C4-2B (cell line): Measurements from ENCODE around the gene TNPO2.

Experiments
- ZFX ChIP-seq: fragments of 450-650 bp; IDR thresholded peaks from 2 replicates; pipeline ENCODE4 v1.6.1; 2017
- TF ChIP-seq, protein P1 (sequence below): fragments of 450-650 bp; conservative IDR thresholded peaks from 2 replicates; pipeline ENCODE4 v1.5.1; 2017; ENCODE audit warnings: mild to moderate bottlenecking

DNA sequence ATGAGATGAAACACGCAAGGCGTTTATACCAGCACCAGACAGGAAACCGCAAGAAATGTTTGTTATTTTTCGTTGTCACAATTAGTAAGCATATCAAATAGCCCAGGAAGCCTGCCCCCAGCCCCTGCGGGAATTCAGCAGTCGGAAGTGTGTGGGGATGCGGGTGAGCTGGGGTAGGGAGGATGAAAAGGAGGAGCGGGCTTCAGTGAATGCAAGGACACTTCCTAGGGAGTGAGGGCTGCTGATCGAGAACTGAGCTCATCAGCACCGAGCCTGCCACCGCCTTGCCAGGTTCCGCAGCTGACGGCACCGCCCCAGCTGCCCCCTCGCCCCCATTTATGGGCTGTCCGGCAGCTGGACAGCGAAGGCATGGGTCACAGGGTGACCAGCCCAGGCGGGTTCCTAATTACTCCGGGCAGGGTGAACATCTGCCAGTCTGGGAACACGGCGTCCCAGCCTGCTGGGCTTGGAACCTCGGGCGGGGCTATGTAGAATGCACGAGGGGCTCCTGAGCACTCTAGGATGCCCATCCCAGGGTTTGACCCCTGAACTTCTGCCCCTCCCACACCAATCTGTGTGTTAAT is 26.3 kb upstream of the TNPO2 start:
- TF ChIP-seq, protein P1, sequence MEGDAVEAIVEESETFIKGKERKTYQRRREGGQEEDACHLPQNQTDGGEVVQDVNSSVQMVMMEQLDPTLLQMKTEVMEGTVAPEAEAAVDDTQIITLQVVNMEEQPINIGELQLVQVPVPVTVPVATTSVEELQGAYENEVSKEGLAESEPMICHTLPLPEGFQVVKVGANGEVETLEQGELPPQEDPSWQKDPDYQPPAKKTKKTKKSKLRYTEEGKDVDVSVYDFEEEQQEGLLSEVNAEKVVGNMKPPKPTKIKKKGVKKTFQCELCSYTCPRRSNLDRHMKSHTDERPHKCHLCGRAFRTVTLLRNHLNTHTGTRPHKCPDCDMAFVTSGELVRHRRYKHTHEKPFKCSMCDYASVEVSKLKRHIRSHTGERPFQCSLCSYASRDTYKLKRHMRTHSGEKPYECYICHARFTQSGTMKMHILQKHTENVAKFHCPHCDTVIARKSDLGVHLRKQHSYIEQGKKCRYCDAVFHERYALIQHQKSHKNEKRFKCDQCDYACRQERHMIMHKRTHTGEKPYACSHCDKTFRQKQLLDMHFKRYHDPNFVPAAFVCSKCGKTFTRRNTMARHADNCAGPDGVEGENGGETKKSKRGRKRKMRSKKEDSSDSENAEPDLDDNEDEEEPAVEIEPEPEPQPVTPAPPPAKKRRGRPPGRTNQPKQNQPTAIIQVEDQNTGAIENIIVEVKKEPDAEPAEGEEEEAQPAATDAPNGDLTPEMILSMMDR, result no peak
- TF ChIP-seq ZFX, result no peak
